Testis (tissue), 3 donors: Measurements from ENCODE around the gene CFAP20DC. TPM values are rescaled to one million over a fixed set of nuclear protein-coding genes. Genes with fewer than 3 reads are reported as not detected.
A peak's percentile ranks its signal among the peaks of the same experiment; 100 is the strongest.
"Not testable (repeated sequence)": the region's sequence is repeated elsewhere in the genome, so short reads cannot be mapped to it uniquely, and the experiment has no call there.

Experiments used
- DNase-seq: peaks from one replicate; pipeline ENCODE4 v3.0.0-alpha.2; 2019
- H3K27ac ChIP-seq, 2 donors: fragments of 200-600 bp; sonication (generic); one replicate each; pipeline ENCODE4 v1.5.1; 2019
- H3K27me3 ChIP-seq: fragments of 200-600 bp; sonication (generic); one replicate; pipeline ENCODE4 v1.5.1; 2019
- H3K36me3 ChIP-seq: fragments of 200-600 bp; sonication (generic); one replicate; pipeline ENCODE4 v1.5.1; 2017; ENCODE audit warnings: low read depth; ENCODE audit errors: missing control alignments
- H3K4me1 ChIP-seq: fragments of 200-600 bp; sonication (generic); one replicate; pipeline ENCODE4 v1.5.1; 2019
- H3K4me3 ChIP-seq, 2 donors: fragments of 200-600 bp; sonication (generic); one replicate each; pipeline ENCODE4 v1.5.1; 2017 to 2019
- H3K9me3 ChIP-seq: fragments of 200-600 bp; sonication (generic); one replicate; pipeline ENCODE4 v1.5.1; 2017
- CTCF ChIP-seq, 3 experiments: fragments of 450-650 bp in 2 of 3; fragments of 200-600 bp in 1 of 3; sonication (generic) in 1 of 3; IDR thresholded peaks; one replicate each; pipeline ENCODE4 v1.5.1; 2016 to 2019; ENCODE audit warnings: antibody characterized with exemption in 3 of 3, mild to moderate bottlenecking in 2 of 3, moderate library complexity in 1 of 3
- POLR2A ChIP-seq: fragments of 450-650 bp; IDR thresholded peaks from one replicate; pipeline ENCODE4 v1.6.1; 2017; ENCODE audit warnings: antibody characterized with exemption, mild to moderate bottlenecking, moderate library complexity
- WGBS, 2 donors: methylation state at CpG; one replicate each; pipeline ENCODE4 v1.1.5; 2018; 5-methylcytosine and 5-hydroxymethylcytosine counted together
- intact Hi-C: fragments of 100-400 bp; cut with DNase I; formaldehyde crosslinking; loops from one replicate; pipeline ENCODE4 v1.15.1; 2023; ENCODE audit warnings: low total_unique reads
- polyA plus RNA-seq: library from polyadenylated mRNA; stranded (reverse); fragments of 350-450 nt; fragmentation: Illumina TruSeq; extraction: RNeasy Lipid Tissue Mini Kit (QIAGEN cat#74804); gene quantifications from one replicate; pipeline ENCODE4 v1.2.3, GENCODE V29; 2014; ENCODE audit warnings: low read depth, low replicate concordance; ENCODE audit not compliant: insufficient read depth
- total RNA-seq, 2 donors: library from RNA; depleted of rRNA; stranded (reverse); fragments of >200 nt; gene quantifications; one replicate each; pipeline ENCODE4 v1.2.3, GENCODE V29; 2016

The CFAP20DC gene
- total and polyA plus RNA-seq, 3 donors from 2014 or later, result 24.5 to 62.8 (median 42.0) TPM

GRCh38 chr3:58829321-58830000, 220.4 kb downstream of the CFAP20DC start:
- TF ChIP-seq CTCF (IDR thresholded peaks at IDR 0.05), result no peak
- no peak for TF ChIP-seq POLR2A
- no peaks in the 10 kb centered on the region for H3K4me1 ChIP-seq
- H3K36me3 ChIP-seq, result no peaks in the 10 kb centered on the region
- DNase-seq, result no peak
- H3K27me3 ChIP-seq, result no peaks in the 10 kb centered on the region
- intact Hi-C loops, result no loop called here
- 53 to 57% methylated on average over 4 of the region's 4 CpGs for WGBS, 2 donors
- H3K9me3 ChIP-seq, result no peaks in the 10 kb centered on the region
- no peak overlapping the region for H3K4me3 ChIP-seq
- no peak overlapping the region for H3K27ac ChIP-seq

GRCh38 chr3:58824777-58825176, 225.0 kb downstream of the CFAP20DC start:
- no peaks in the 10 kb centered on the region for H3K4me1 ChIP-seq
- H3K36me3 ChIP-seq, result no peaks in the 10 kb centered on the region
- DNase-seq, result no peak
- intact Hi-C loops, result no loop called here
- TF ChIP-seq CTCF (IDR thresholded peaks at IDR 0.05), result no peak
- TF ChIP-seq POLR2A, result no peak
- H3K9me3 ChIP-seq, result no peaks in the 10 kb centered on the region
- WGBS, 2 donors, result 85 to 93% methylated on average over 1 of the region's 1 CpG
- H3K4me3 ChIP-seq, result no peak overlapping the region
- no peaks in the 10 kb centered on the region for H3K27me3 ChIP-seq
- no peak overlapping the region for H3K27ac ChIP-seq

- TF ChIP-seq CTCF (IDR thresholded peaks at IDR 0.05) (peak in 1 of 3 experiments; percentile 32), POLR2A (no peak)
- Histone ChIP-seq H3K27ac (no peak overlapping the region), H3K9me3 (no peaks in the 10 kb centered on the region), H3K4me1 (no peaks in the 10 kb centered on the region), H3K4me3 (no peak overlapping the region), H3K36me3 (no peaks in the 10 kb centered on the region), H3K27me3 (no peaks in the 10 kb centered on the region)
- intact Hi-C loops, result no loop called here
- DNase-seq, result peak; percentile 76
- WGBS, 2 donors, result 28 to 36% methylated on average over 7 of the region's 7 CpGs
Observed at GRCh38 chr3:58824285-58824684, 225.5 kb downstream of the CFAP20DC start.

DNA sequence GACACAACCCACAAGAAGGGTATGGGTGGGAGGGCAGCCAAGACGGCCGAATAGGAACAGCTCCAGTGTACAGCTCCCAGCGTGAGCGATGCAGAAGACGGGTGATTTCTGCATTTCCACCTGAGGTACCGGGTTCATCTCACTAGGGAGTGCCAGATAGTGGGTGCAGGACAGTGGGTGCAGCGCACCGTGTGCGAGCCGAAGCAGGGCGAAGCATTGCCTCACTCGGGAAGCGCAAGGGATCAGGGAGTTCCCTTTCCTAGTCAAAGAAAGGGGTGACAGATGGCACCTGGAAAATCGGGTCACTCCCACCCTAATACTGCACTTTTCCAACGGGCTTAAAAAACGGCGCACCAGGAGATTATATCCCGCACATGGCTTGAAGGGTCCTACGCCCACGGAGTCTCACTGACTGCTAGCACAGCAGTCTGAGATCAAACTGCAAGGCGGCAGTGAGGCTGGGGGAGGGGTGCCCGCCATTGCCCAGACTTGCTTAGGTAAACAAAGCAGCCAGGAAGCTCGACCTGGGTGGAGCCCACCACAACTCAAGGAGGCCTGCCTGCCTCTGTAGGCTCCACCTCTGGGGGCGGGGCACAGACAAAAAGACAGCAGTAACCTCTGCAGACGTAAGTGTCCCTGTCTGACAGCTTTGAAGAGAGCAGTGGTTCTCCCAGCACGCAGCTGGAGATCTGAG, 243.1 kb downstream of the CFAP20DC start:
- H3K36me3 ChIP-seq, DNase-seq, H3K4me1 ChIP-seq, H3K4me3 ChIP-seq, intact Hi-C loops, H3K9me3 ChIP-seq, H3K27me3 ChIP-seq, H3K27ac ChIP-seq: not testable (repeated sequence)
- 92 to 94% methylated on average over 23 to 26 of the region's 26 CpGs for WGBS, 2 donors

DNA sequence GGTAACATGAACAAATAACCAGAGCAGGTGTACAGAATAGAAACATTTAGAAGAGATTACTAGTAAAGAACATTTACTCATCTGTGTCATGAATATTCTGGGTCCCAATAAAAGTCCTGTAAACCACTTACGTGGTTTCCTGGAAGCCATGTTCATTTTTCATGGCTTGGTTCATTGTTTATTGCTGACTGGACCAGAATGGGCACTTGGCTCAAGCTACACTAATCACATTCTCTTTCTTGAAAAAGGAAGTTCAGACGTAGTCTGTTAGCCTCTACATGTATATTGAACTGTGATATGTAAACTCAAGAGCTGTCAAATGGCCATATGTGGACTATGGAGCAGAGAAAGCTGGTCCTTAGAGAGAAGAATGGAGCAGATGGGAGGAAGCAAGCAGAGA, 244.9 kb downstream of the CFAP20DC start:
- H3K27ac ChIP-seq, result no peak overlapping the region
- no peaks in the 10 kb centered on the region for H3K27me3 ChIP-seq
- H3K4me1 ChIP-seq, result no peaks in the 10 kb centered on the region
- 93 to 96% methylated on average over 2 of the region's 2 CpGs for WGBS, 2 donors
- no peaks in the 10 kb centered on the region for H3K36me3 ChIP-seq
- TF ChIP-seq POLR2A (no peak), CTCF (IDR thresholded peaks at IDR 0.05) (no peak)
- no peak for DNase-seq
- H3K9me3 ChIP-seq, result no peaks in the 10 kb centered on the region
- intact Hi-C loops, result no loop called here
- H3K4me3 ChIP-seq, result no peak overlapping the region
